GM19351 (cell line): ENCODE results near the gene GPR45.

Source experiments
- ATAC-seq: cut with Tn5 transposase; IDR thresholded peaks from one replicate; pipeline ENCODE4 v1.9.1; 2021; ENCODE audit warnings: mild to moderate bottlenecking, moderate library complexity; ENCODE audit not compliant: unreplicated experiment

The GPR45 gene

GRCh38 chr2:105252271-105252670 is 10.7 kb downstream of the GPR45 start:
- ATAC-seq, result no peak

- no peak for ATAC-seq
Measured at GRCh38 chr2:105254531-105255210, 13.1 kb downstream of the GPR45 start.

GRCh38 chr2:105255979-105256378 is 14.4 kb downstream of the GPR45 start:
- no peak for ATAC-seq

- no peak for ATAC-seq
Measured at GRCh38 chr2:105256431-105257047, 15.0 kb downstream of the GPR45 start.

- no peak for ATAC-seq
Measured at GRCh38 chr2:105257981-105258380, 16.4 kb downstream of the GPR45 start.

GRCh38 chr2:105258835-105259350 is 17.4 kb downstream of the GPR45 start:
- no peak for ATAC-seq

GRCh38 chr2:105261061-105261460 is 19.5 kb downstream of the GPR45 start:
- ATAC-seq, result no peak

- ATAC-seq, result no peak
Measured at GRCh38 chr2:105262651-105263091, 21.1 kb downstream of the GPR45 start.

GRCh38 chr2:105269426-105269825 is 27.9 kb downstream of the GPR45 start:
- ATAC-seq, result no peak

GRCh38 chr2:105271393-105272045 is 30.0 kb downstream of the GPR45 start:
- ATAC-seq, result no peak

- no peak for ATAC-seq
Measured at GRCh38 chr2:105272176-105272575, 30.6 kb downstream of the GPR45 start.

GRCh38 chr2:105274046-105274445 is 32.5 kb downstream of the GPR45 start:
- ATAC-seq, result no peak

- no peak for ATAC-seq
Measured at GRCh38 chr2:105278654-105279053, 37.1 kb downstream of the GPR45 start.

GRCh38 chr2:105279126-105279525 is 37.6 kb downstream of the GPR45 start:
- ATAC-seq, result no peak

GRCh38 chr2:105280281-105280680 is 38.7 kb downstream of the GPR45 start:
- ATAC-seq, result no peak

- ATAC-seq, result no peak
Measured at GRCh38 chr2:105283532-105283931, 42.0 kb downstream of the GPR45 start.

- ATAC-seq, result peak; percentile 87
Measured at GRCh38 chr2:105287692-105288091, 46.1 kb downstream of the GPR45 start.

GRCh38 chr2:105288133-105288532 is 46.6 kb downstream of the GPR45 start:
- ATAC-seq, result peak; percentile 5

GRCh38 chr2:105290981-105291660 is 49.6 kb downstream of the GPR45 start:
- no peak for ATAC-seq

GRCh38 chr2:105291981-105292380 is 50.4 kb downstream of the GPR45 start:
- ATAC-seq, result no peak
